Fibroblast of the conjunctiva (primary cell): ENCODE data around the gene ALKBH6.
"Not testable (repeated sequence)": the region's sequence is repeated elsewhere in the genome, so short reads cannot be mapped to it uniquely, and the experiment has no call there.

Experiments used
- DNase-seq: peaks from one replicate; pipeline ENCODE4 v3.0.0-alpha.2; 2010; ENCODE audit warnings: low read depth

ALKBH6 gene

GRCh38 chr19:35992907-35993765 lies 20.9 kb downstream of the ALKBH6 start:
- DNase-seq, result no peak

GRCh38 chr19:35991731-35992450 lies 22.1 kb downstream of the ALKBH6 start:
- no peak for DNase-seq

GRCh38 chr19:35990771-35991730 lies 23.0 kb downstream of the ALKBH6 start:
- no peak for DNase-seq

GRCh38 chr19:35990156-35990555 lies 23.9 kb downstream of the ALKBH6 start:
- no peak for DNase-seq

GRCh38 chr19:35988824-35989223 lies 25.2 kb downstream of the ALKBH6 start:
- DNase-seq, result no peak

- no peak for DNase-seq
These were observed 26.5 kb downstream of the ALKBH6 start for GRCh38 chr19:35987571-35987896.

GRCh38 chr19:35986664-35987570 lies 27.1 kb downstream of the ALKBH6 start:
- no peak for DNase-seq

- DNase-seq, result no peak
These were observed 27.9 kb downstream of the ALKBH6 start for GRCh38 chr19:35986111-35986510.

GRCh38 chr19:35983177-35983576 lies 30.8 kb downstream of the ALKBH6 start:
- no peak for DNase-seq

- not testable (repeated sequence) for DNase-seq
These were observed 33.0 kb downstream of the ALKBH6 start for GRCh38 chr19:35980997-35981396.

- DNase-seq, result no peak
These were observed 35.1 kb downstream of the ALKBH6 start for GRCh38 chr19:35978832-35979365.

GRCh38 chr19:35978271-35978670 lies 35.7 kb downstream of the ALKBH6 start:
- no peak for DNase-seq

GRCh38 chr19:35977446-35978222 lies 36.4 kb downstream of the ALKBH6 start:
- DNase-seq, result no peak

GRCh38 chr19:35975608-35976214 lies 38.3 kb downstream of the ALKBH6 start:
- no peak for DNase-seq

- DNase-seq, result no peak
These were observed 40.5 kb downstream of the ALKBH6 start for GRCh38 chr19:35973487-35973886.

GRCh38 chr19:35966771-35967170 lies 47.2 kb downstream of the ALKBH6 start:
- DNase-seq, result no peak

GRCh38 chr19:35963514-35963913 lies 50.5 kb downstream of the ALKBH6 start:
- peak; percentile 12 for DNase-seq

GRCh38 chr19:35960432-35960972 lies 53.5 kb downstream of the ALKBH6 start:
- DNase-seq, result no peak

- DNase-seq, result no peak
These were observed 54.1 kb downstream of the ALKBH6 start for GRCh38 chr19:35959968-35960320.
